Ishikawa (cell line): ENCODE results near the gene CTPS1.

Experiments used
- CEBPB ChIP-seq: IDR thresholded peaks from 2 replicates; pipeline ENCODE4 v1.6.1; 2012
- CREB1 ChIP-seq: IDR thresholded peaks from 2 replicates; pipeline ENCODE4 v1.6.1; 2012; ENCODE audit warnings: low read depth
- EGR1 ChIP-seq: IDR thresholded peaks from 2 replicates; pipeline ENCODE4 v1.6.1; 2012
- EP300 ChIP-seq: IDR thresholded peaks from 2 replicates; pipeline ENCODE4 v1.6.1; 2012; ENCODE audit warnings: borderline replicate concordance
- FOXM1 ChIP-seq: IDR thresholded peaks from 2 replicates; pipeline ENCODE4 v1.6.1; 2012; ENCODE audit warnings: low read depth, borderline replicate concordance
- NFIC ChIP-seq: IDR thresholded peaks from 2 replicates; pipeline ENCODE4 v1.6.1; 2012
- RAD21 ChIP-seq: IDR thresholded peaks from 2 replicates; pipeline ENCODE4 v1.6.1; 2012; ENCODE audit warnings: low read depth
- TAF1 ChIP-seq: IDR thresholded peaks from 2 replicates; pipeline ENCODE4 v1.6.1; 2012; ENCODE audit warnings: low read depth, mild to moderate bottlenecking
- TCF12 ChIP-seq: IDR thresholded peaks from 2 replicates; pipeline ENCODE4 v1.6.1; 2012; ENCODE audit warnings: low read depth
- TEAD4 ChIP-seq: IDR thresholded peaks from 2 replicates; pipeline ENCODE4 v1.6.1; 2012
- YY1 ChIP-seq: IDR thresholded peaks from 2 replicates; pipeline ENCODE4 v1.6.1; 2012; ENCODE audit warnings: low read depth
- ZBTB7A ChIP-seq: IDR thresholded peaks from 2 replicates; pipeline ENCODE4 v1.6.1; 2012; ENCODE audit warnings: low read depth
- TF ChIP-seq, protein P1 (sequence below): IDR thresholded peaks from 2 replicates; pipeline ENCODE4 v1.6.1; 2012
- TF ChIP-seq, protein P2 (sequence below): IDR thresholded peaks from 2 replicates; pipeline ENCODE4 v1.6.1; 2012
- TF ChIP-seq, protein P3 (sequence below): IDR thresholded peaks from 2 replicates; pipeline ENCODE4 v1.6.1; 2012; ENCODE audit warnings: low read depth, mild to moderate bottlenecking

The CTPS1 gene

DNA sequence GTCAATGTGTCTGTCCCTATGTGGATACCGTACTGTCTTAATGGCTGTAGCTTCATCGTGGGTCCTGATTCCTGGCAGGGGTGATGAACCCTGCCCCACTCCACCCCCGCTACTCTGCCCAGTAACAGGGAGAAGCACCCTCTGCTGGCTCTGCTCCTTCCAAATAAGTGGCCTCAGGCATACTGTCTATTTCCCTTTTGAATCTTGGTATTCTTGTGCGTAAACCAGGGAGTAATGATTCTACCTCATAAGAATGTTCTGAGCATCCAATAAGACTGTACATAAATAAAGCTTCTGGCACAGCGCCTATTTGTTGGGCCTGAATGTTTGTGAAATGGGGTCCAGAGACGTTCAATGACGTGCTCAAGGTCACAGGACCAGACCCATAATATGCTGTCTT, 35.2 kb upstream of the CTPS1 start:
- no peak for TF ChIP-seq TAF1
- TF ChIP-seq TEAD4, result no peak
- TF ChIP-seq ZBTB7A, result no peak

DNA sequence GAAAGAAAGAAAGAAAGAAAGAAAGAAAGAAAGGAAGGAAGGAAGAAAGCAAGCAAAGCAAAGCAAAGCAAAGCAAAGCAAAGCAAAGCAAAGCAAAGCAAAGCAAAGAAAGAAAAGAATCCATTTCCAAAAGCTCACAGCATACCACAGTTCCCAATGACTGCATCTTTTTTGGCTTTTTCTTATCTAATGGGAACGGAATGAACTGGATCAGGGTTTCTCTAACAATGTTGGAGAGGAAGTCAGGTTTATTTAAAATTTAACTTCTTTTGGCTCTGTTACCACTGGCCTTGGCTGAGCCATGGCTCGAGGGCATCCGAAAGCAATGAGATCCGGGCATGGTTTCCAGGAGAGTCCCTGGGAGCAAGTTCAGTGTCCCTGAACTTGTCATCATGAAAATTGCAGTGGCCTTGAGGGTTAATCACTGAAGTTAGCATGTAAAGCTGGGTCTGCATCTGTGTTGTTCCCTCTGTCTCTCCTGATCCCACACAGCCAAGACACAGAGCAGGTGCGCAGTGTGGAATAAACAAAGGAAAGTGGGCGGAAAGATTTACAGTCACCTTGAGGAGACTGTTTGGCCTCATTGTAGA, 34.6 kb upstream of the CTPS1 start:
- TF ChIP-seq CREB1, result no peak
- no peak for TF ChIP-seq EP300
- TF ChIP-seq YY1, result no peak
- no peak for TF ChIP-seq TEAD4

DNA sequence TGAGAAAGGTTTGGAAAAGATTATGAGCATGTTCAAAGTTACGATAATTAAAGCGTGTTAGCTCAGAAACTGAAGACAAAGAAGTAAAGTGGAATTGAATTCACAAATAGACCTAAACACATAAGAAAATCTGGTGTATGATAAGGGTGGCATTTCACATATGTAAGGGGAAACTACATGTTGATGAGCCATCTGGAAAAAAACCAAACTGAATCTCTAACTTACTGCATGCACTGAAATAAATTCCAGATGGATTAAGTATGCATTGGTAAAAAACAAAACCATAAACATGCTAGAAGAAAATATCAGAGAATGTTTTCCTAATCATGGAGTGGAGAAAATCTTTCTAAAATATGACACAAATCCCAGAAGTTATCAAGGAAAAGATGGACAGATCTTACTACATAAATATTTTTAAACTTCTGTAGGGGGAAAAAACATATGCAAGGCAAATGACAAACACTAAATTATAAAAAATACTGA, 34.0 kb upstream of the CTPS1 start:
- TF ChIP-seq, protein P1, sequence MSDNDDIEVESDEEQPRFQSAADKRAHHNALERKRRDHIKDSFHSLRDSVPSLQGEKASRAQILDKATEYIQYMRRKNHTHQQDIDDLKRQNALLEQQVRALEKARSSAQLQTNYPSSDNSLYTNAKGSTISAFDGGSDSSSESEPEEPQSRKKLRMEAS, result no peak
- TF ChIP-seq NFIC (no peak), RAD21 (no peak), YY1 (no peak), TAF1 (no peak), TCF12 (no peak), TEAD4 (no peak), CEBPB (no peak), EGR1 (no peak), CREB1 (no peak), ZBTB7A (no peak)
- TF ChIP-seq, protein P2, sequence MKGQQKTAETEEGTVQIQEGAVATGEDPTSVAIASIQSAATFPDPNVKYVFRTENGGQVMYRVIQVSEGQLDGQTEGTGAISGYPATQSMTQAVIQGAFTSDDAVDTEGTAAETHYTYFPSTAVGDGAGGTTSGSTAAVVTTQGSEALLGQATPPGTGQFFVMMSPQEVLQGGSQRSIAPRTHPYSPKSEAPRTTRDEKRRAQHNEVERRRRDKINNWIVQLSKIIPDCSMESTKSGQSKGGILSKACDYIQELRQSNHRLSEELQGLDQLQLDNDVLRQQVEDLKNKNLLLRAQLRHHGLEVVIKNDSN, result no peak

DNA sequence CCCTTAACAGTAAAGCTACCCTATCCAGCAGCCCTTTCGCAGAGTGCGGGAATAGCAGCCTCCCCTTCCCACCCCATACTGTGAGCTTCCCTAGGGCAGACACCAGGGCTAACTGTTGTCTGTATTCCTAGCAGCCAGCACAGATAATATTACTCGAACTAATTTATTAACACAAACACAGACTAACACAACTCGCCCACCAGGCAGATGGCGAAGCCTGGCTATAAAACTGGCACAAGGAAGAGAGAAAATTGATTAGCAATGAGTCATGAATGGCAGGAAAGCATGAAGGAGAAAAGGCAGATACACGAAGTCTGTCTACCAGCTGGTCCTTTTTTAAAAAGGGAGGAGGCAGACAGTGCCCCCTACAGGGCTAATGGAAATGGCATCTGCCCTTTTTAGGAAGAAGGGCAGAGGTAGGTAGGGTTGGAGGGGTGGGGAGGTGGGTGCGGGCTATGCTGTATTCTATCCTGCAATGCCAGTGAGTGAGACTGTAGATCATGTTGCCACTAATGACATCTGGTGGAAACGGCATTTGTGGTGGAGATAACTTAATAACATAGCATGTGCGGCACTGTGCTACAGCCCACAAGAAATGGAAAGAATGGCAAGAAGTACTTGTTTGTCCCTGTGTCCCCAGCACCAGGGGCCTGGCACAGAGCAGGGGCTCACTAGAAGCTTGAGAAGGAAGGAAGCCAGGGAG, 30.6 kb upstream of the CTPS1 start:
- TF ChIP-seq, protein P1, result no peak
- TF ChIP-seq, protein P2, result no peak
- TF ChIP-seq EP300 (no peak), RAD21 (peak; percentile 84), TAF1 (no peak), CREB1 (no peak), FOXM1 (no peak), EGR1 (no peak), TEAD4 (no peak), ZBTB7A (no peak), TCF12 (peak; percentile 30; the same call in 1 of the 2 replicates), NFIC (no peak), CEBPB (no peak), YY1 (0 out of 2 replicates have a peak, but pooled peaks have one; percentile 32)
- TF ChIP-seq, protein P3, sequence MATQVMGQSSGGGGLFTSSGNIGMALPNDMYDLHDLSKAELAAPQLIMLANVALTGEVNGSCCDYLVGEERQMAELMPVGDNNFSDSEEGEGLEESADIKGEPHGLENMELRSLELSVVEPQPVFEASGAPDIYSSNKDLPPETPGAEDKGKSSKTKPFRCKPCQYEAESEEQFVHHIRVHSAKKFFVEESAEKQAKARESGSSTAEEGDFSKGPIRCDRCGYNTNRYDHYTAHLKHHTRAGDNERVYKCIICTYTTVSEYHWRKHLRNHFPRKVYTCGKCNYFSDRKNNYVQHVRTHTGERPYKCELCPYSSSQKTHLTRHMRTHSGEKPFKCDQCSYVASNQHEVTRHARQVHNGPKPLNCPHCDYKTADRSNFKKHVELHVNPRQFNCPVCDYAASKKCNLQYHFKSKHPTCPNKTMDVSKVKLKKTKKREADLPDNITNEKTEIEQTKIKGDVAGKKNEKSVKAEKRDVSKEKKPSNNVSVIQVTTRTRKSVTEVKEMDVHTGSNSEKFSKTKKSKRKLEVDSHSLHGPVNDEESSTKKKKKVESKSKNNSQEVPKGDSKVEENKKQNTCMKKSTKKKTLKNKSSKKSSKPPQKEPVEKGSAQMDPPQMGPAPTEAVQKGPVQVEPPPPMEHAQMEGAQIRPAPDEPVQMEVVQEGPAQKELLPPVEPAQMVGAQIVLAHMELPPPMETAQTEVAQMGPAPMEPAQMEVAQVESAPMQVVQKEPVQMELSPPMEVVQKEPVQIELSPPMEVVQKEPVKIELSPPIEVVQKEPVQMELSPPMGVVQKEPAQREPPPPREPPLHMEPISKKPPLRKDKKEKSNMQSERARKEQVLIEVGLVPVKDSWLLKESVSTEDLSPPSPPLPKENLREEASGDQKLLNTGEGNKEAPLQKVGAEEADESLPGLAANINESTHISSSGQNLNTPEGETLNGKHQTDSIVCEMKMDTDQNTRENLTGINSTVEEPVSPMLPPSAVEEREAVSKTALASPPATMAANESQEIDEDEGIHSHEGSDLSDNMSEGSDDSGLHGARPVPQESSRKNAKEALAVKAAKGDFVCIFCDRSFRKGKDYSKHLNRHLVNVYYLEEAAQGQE, result no peak

DNA sequence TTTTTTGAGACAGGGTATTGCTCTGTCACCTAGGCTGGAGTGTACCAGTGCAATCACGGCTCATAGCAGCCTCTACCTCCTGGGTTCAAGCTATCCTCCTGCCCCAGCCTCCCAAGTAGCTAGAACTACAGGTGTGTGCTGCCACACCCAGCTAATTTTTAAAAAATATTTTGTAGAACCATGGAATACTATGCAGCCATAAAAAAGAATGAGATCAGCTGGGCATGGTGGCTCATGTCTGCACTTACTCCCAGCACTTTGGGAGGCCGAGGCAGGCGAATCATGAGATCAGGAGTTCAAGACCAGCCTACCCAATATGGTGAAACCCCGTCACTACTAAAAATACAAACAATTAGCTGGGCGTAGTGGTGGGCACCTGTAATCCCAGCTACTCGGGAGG, 29.9 kb upstream of the CTPS1 start:
- TF ChIP-seq CREB1, result no peak
- TF ChIP-seq, protein P1, result no peak
- TF ChIP-seq TEAD4, result no peak

DNA sequence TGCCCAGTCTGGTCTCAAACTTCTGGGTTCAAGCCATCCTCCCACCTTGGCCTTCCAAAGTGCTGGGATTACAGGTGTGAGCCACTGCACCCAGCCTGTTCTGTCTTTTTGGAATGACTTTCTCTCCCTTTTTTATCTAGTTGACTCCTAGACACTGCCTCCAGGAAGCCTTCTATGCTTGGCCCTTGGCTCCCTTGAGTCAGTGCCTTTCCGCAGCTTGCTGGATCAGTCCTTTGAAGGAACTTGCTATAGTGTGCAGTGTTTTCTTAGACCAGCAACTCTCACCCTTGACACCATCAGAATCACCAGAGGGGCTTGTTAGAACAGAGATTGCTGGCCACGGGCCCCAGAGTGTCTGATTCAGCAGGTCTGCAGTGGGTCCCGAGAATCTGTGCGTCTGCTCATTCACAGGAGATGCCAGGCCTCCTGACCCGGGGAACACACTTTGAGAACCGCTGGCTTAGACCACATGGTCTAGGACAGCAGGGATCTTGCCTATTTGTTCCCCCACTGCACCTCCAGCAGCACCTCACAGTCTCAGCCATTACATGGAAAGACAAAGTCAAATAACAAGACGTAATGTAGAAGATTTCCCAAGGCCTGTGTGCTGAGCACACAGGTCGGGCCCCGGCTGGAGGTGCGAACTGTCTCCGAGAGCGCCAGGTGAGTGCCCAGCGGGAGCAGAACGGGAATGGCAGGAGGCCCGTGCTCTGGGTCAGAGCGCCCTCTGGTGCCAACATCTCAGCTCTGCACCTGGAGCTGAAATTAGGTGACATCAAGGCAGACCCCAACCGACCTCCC, 27.4 kb upstream of the CTPS1 start:
- TF ChIP-seq FOXM1, result no peak
- TF ChIP-seq, protein P1, result peak; percentile 80
- no peak for TF ChIP-seq ZBTB7A
- peak; percentile 99 for TF ChIP-seq RAD21

DNA sequence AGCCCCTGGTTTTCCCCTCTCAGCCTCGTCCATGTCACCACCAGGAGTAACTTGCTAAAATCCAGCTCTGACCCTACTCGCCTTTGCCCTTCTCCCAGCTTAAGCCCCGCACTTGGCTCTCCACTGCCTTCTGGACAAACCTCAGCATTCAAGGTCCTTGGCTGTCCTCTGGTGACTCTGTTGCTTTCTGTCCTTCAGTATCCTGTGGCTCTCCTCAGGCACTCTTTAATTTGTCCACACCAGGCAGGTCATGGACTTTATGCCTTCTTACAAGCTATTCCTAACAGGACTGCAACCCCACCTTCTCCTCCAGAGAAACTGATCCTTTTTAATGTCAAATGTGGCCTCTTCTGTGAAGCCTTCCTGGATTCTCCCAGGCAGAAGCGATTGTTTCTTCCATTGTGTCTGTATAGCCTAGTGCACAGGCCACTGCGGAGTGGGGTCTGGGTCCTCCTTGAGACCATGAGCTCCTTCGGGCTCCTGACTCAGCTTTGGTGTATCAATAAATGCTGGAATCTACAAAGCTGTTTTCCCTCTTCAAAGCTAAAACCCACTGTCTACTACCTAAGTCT, 26.7 kb upstream of the CTPS1 start:
- no peak for TF ChIP-seq FOXM1
